Activated T-cell treated with anti-CD3 and anti-CD28 coated beads, Interleukin-2, amount 50 U/mL, for 1 hour (primary cell): ENCODE measurements around the gene AATF.

Experiments used
- DNase-seq: peaks from one replicate; pipeline ENCODE4 v3.0.0-alpha.2; 2020

AATF gene

GRCh38 chr17:36931096-36931696 lies 17.6 kb upstream of the AATF start:
- DNase-seq, result no peak

DNA sequence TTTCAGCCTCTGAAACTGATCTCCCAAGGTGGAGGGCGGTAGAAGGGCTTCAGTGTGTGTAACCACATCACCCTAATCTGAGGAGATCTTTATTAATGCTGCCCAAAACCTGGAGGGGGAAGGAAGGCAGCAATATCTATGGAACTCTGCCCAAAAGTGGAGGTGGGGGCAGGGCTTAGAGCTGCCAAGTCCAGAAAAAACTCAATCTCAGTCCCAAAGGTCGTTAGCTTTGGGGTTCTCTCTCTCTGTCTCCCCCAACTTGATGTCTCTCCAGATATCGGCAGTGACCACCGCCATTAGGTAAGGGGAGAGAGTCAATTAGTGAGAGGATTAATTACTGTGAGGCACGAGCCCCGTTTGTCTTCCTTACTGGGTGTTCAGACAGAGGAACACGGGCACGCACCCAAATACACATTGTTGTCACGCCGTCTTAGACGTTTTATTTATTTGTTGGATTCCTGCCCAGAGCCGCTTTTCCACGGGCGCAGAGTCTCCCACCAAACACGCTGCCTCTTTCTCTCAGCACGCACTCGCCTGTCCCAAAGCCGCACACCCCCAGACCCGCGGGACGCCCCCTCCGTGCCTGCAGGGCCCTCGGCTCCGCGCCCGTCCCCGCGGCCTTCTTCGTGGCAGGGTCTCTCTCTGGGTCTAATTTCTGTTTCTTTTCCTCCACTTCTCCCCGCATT lies 16.9 kb upstream of the AATF start:
- DNase-seq, result no peak

GRCh38 chr17:36932383-36932693 lies 16.4 kb upstream of the AATF start:
- DNase-seq, result no peak

GRCh38 chr17:36932694-36933511 lies 15.9 kb upstream of the AATF start:
- no peak for DNase-seq

- DNase-seq, result peak; percentile 33
Measured at GRCh38 chr17:36933512-36934143, 15.1 kb upstream of the AATF start.

- DNase-seq, result peak; percentile 33
Measured at GRCh38 chr17:36934144-36934691, 14.5 kb upstream of the AATF start.

DNA sequence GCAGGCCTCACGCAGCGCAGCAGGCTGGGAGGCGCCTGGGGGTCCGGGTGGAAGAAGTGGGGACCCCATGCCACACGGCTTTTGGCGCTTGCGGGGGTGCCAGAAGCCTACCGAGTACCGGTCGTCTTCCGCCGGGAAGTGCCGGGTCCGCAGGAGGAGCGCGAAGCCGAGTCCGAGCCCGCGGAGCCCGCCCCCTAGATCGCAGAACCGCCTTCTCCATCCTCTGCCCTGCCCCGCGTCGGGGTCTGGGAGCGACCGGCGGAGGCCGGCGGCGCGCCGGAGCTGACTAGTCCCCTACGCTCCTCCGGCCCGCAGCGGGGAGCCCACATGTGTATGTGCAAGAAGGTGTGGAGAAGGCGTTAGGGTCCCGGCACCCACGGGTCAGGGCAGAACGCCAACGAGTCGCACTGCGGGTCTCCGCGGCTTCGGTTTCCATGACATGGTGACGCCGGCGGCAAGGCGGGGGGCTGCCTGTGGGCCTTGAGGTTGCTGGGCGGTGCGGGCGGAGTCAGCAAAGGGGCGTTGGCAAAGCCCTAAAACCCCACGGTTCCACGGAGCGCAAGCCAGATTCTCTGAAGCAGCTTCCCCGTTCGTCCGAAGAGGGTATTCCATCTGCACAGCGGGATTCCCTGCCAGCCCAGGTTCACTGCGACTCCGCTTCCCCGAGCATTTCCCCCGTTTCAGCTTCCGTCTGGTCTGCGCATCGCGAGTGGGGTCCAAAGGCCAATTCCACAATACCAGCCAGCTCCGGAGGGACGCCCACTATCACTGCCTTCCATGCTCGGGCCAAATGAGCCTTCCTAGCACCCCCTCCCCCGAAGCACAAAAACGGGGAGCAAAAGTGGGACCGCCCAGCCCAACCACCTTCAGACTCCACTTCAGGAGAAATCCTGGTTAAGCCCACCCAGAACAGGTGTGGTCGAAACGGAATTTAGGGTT lies 13.8 kb upstream of the AATF start:
- peak; percentile 55 for DNase-seq

GRCh38 chr17:36935671-36936454 lies 12.9 kb upstream of the AATF start:
- peak; percentile 40 for DNase-seq

- peak; percentile 38 for DNase-seq
Measured at GRCh38 chr17:36936455-36937000, 12.2 kb upstream of the AATF start.

GRCh38 chr17:36937001-36937958 lies 11.5 kb upstream of the AATF start, which contains the start of gene LHX1:
Gene LHX1 (plus strand): TSS chr17:36937475. CDS start chr17:36938198, 723 bp downstream.
- DNase-seq, result peak; percentile 42

DNA sequence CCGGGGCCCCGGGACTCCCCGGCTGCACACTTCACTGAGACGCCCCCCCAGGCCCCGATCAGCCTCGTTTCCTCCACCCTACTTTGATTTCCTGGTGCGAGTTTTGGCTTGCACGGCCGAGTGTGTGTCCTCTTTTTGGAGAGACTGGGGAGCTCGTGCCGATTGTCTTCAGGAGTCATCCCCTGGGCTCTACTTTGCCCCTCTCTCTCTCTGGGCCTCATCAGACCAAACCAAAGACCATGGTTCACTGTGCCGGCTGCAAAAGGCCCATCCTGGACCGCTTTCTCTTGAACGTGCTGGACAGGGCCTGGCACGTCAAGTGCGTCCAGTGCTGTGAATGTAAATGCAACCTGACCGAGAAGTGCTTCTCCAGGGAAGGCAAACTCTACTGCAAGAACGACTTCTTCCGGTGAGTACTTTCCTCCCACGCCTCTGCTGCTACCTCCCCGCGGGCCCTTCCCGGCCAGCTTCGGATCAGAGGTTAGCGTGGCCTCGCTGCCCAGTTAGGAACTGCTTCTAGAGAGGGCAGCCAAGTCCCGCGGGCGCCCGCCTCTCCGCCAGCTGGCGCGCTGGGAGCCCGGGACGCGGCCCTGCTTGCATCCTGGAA lies 10.7 kb upstream of the AATF start:
- DNase-seq, result no peak

- DNase-seq, result peak; percentile 46
Measured at GRCh38 chr17:36938566-36939051, 10.1 kb upstream of the AATF start.

GRCh38 chr17:36939052-36939801 lies 9.5 kb upstream of the AATF start:
- peak; percentile 35 for DNase-seq

DNA sequence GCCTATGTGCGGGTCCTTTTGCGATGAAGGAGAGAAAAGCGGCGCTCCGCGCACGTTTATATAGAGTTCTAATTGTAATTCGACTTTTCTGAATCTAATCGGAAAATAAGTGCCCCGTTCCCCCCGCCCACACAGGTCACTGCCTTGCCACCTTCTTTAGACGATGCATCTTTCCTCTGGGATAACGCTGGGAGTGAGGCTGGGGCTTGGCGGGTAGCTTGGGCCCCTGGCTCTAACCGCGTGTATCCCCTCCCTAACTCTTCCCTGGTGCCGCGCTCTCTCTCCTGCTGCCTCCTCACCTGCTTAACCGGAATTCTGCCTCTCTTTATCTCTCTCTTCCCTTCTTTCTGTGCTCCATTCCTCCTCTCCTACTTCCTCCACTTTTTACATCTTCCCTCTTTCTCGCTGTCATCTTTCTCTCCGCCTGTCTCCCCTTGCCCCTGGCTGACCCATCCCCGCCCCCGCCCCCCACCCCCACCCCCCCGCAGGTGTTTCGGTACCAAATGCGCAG lies 8.9 kb upstream of the AATF start:
- DNase-seq, result no peak

- peak; percentile 27 for DNase-seq
Measured at GRCh38 chr17:36940313-36941264, 8.2 kb upstream of the AATF start.

- DNase-seq, result peak; percentile 32
Measured at GRCh38 chr17:36941265-36942010, 7.3 kb upstream of the AATF start.
